Activated CD8-positive, alpha-beta memory T cell treated with anti-CD3 and anti-CD28 coated beads, Interleukin-2, amount 10 ng/mL, durations not matched to agents 7 days and 5 days (primary cell): Measurements from ENCODE around the gene HIPK1. TPM values are rescaled to one million over a fixed set of nuclear protein-coding genes. Genes with fewer than 3 reads are reported as not detected.

Experiments used
- ATAC-seq: fragments of 150-1000 bp; cut with Tn5 transposase; one replicate; pipeline ENCODE4 v1.10.0; 2021; ENCODE audit warnings: moderate library complexity
- CTCF ChIA-PET: fragments of 350-600 bp; sonication (Branson Sonifier 250); formaldehyde crosslinking; loops from one replicate; lab custom pipeline; 2021; ENCODE audit warnings: antibody characterized with exemption; lab: Charles Lee
- DNase-seq: peaks from one replicate; pipeline ENCODE4 v3.0.0-alpha.2; 2020
- H3K27ac Mint-ChIP-seq: one replicate; pipeline ENCODE4 v1.8.0; 2021; ENCODE audit warnings: mild to moderate bottlenecking, mixed read lengths
- H3K27me3 Mint-ChIP-seq: one replicate; pipeline ENCODE4 v1.8.0; 2021; ENCODE audit warnings: mixed read lengths
- H3K36me3 Mint-ChIP-seq: one replicate; pipeline ENCODE4 v1.8.0; 2021; ENCODE audit warnings: mild to moderate bottlenecking, mixed read lengths
- H3K4me1 Mint-ChIP-seq: one replicate; pipeline ENCODE4 v1.8.0; 2021; ENCODE audit warnings: mixed read lengths
- H3K4me3 Mint-ChIP-seq: one replicate; pipeline ENCODE4 v1.8.0; 2021; ENCODE audit warnings: mild to moderate bottlenecking, moderate library complexity, mixed read lengths
- H3K9me3 Mint-ChIP-seq: one replicate; pipeline ENCODE4 v1.8.0; 2022; ENCODE audit warnings: low read depth, mixed read lengths
- total RNA-seq, 2 experiments: library from RNA; stranded (reverse); gene quantifications; one replicate each; pipeline ENCODE4 v1.2.3, GENCODE V29; 2021

HIPK1 gene
- total RNA-seq, 2 experiments from 2014 or later, result 90.4 to 97.9 TPM

GRCh38 chr1:113899111-113899510 is 30.0 kb upstream of the HIPK1 start:
- no peaks in the 10 kb centered on the region for H3K27me3 Mint-ChIP-seq
- H3K27ac Mint-ChIP-seq, result no peak overlapping the region
- H3K9me3 Mint-ChIP-seq, result no peaks in the 10 kb centered on the region
- no peak overlapping the region for H3K4me3 Mint-ChIP-seq
- ATAC-seq (no peak), DNase-seq (no peak)
- peaks cover 79% of the 10 kb centered on the region for H3K36me3 Mint-ChIP-seq
- H3K4me1 Mint-ChIP-seq, result peaks cover 55% of the 10 kb centered on the region
- CTCF ChIA-PET, result interaction anchor here (1.0 kb wide), 2 partner anchors 29 to 40 kb away, joined by 3 read pairs; no protein-coding TSS in a partner anchor

- no peak for DNase-seq
- no peak for ATAC-seq
- CTCF ChIA-PET, result interaction anchor here (1.1 to 6.2 kb wide), 3 partner anchors 31 to 66 kb away, joined by 3 to 50 read pairs (median 12); no protein-coding TSS in a partner anchor
- no peaks in the 10 kb centered on the region for H3K27me3 Mint-ChIP-seq
- peak overlapping the region; percentile 84 for H3K27ac Mint-ChIP-seq
- H3K9me3 Mint-ChIP-seq, result no peaks in the 10 kb centered on the region
- peaks cover 64% of the 10 kb centered on the region for H3K36me3 Mint-ChIP-seq
- peak overlapping the region; percentile 25 for H3K4me3 Mint-ChIP-seq
- H3K4me1 Mint-ChIP-seq, result peaks cover 59% of the 10 kb centered on the region
Measured at GRCh38 chr1:113901191-113901590, 27.9 kb upstream of the HIPK1 start.

- DNase-seq (no peak), ATAC-seq (no peak)
- Mint-ChIP-seq H3K27ac (peak overlapping the region; percentile 89), H3K4me3 (peak overlapping the region; percentile 97), H3K4me1 (peaks cover 66% of the 10 kb centered on the region), H3K9me3 (no peaks in the 10 kb centered on the region), H3K27me3 (no peaks in the 10 kb centered on the region), H3K36me3 (peaks cover 57% of the 10 kb centered on the region)
- CTCF ChIA-PET, result interaction anchor here (0.8 to 6.3 kb wide), 16 partner anchors 19 to 1188 kb away, joined by 3 to 60 read pairs (median 4); partner anchors contain the start of genes HIPK1 and PPM1J
Measured at GRCh38 chr1:113903501-113904292, 25.4 kb upstream of the HIPK1 start.

- peak overlapping the region; percentile 97 for H3K4me3 Mint-ChIP-seq
- no peaks in the 10 kb centered on the region for H3K9me3 Mint-ChIP-seq
- CTCF ChIA-PET, result interaction anchor here (0.8 to 6.3 kb wide), 15 partner anchors 20 to 1189 kb away, joined by 3 to 60 read pairs (median 5); partner anchors contain the start of genes HIPK1 and PPM1J
- H3K4me1 Mint-ChIP-seq, result peaks cover 65% of the 10 kb centered on the region
- H3K36me3 Mint-ChIP-seq, result peaks cover 55% of the 10 kb centered on the region
- H3K27me3 Mint-ChIP-seq, result no peaks in the 10 kb centered on the region
- DNase-seq (no peak), ATAC-seq (no peak)
- H3K27ac Mint-ChIP-seq, result peak overlapping the region; percentile 89
Measured at GRCh38 chr1:113904293-113904673, 24.8 kb upstream of the HIPK1 start.

- H3K27me3 Mint-ChIP-seq, result no peaks in the 10 kb centered on the region
- peaks cover 54% of the 10 kb centered on the region for H3K36me3 Mint-ChIP-seq
- peak within 1 kb of the TSS; percentile 97 for H3K4me3 Mint-ChIP-seq
- H3K9me3 Mint-ChIP-seq, result no peaks in the 10 kb centered on the region
- H3K27ac Mint-ChIP-seq, result peak within 1 kb of the TSS; percentile 89
- CTCF ChIA-PET, result interaction anchor here (0.9 to 6.3 kb wide), 13 partner anchors 20 to 1189 kb away, joined by 3 to 60 read pairs (median 8); partner anchors contain the start of genes HIPK1 and PPM1J
- peaks cover 60% of the 10 kb centered on the region for H3K4me1 Mint-ChIP-seq
- DNase-seq (peak; percentile 100), ATAC-seq (peak; percentile 92)
Measured at GRCh38 chr1:113904674-113905434, 24.3 kb upstream of the HIPK1 start, which contains the start of the genes AP4B1 and DCLRE1B. TSS of gene AP4B1 (minus strand) at chr1:113904799. CDS start at chr1:113904717, 82 bp downstream. TSS of gene DCLRE1B (plus strand) at chr1:113905326. CDS start at chr1:113905587, 261 bp downstream.

- H3K4me3 Mint-ChIP-seq, result peak overlapping the region; percentile 97
- CTCF ChIA-PET, result interaction anchor here (0.8 to 6.3 kb wide), 7 partner anchors 22 to 73 kb away, joined by 3 to 60 read pairs (median 6); partner anchors contain the start of gene HIPK1
- DNase-seq (peak; percentile 67), ATAC-seq (peak; percentile 3)
- H3K4me1 Mint-ChIP-seq, result peaks cover 55% of the 10 kb centered on the region
- peak overlapping the region; percentile 89 for H3K27ac Mint-ChIP-seq
- H3K36me3 Mint-ChIP-seq, result peaks cover 53% of the 10 kb centered on the region
- no peaks in the 10 kb centered on the region for H3K27me3 Mint-ChIP-seq
- no peaks in the 10 kb centered on the region for H3K9me3 Mint-ChIP-seq
Measured at GRCh38 chr1:113905435-113905861, 23.7 kb upstream of the HIPK1 start.

- H3K27ac Mint-ChIP-seq, result no peak overlapping the region
- H3K4me3 Mint-ChIP-seq, result no peak overlapping the region
- ATAC-seq (no peak), DNase-seq (no peak)
- CTCF ChIA-PET, result interaction anchor here (0.8 to 0.9 kb wide), 2 partner anchors 15 to 18 kb away, joined by 3 read pairs; no protein-coding TSS in a partner anchor
- H3K27me3 Mint-ChIP-seq, result no peaks in the 10 kb centered on the region
- H3K4me1 Mint-ChIP-seq, result peaks cover 16% of the 10 kb centered on the region
- peaks cover 46% of the 10 kb centered on the region for H3K36me3 Mint-ChIP-seq
- no peaks in the 10 kb centered on the region for H3K9me3 Mint-ChIP-seq
Measured at GRCh38 chr1:113912594-113913311, 16.4 kb upstream of the HIPK1 start.

GRCh38 chr1:113913312-113913668 is 15.8 kb upstream of the HIPK1 start:
- Mint-ChIP-seq H3K27ac (no peak overlapping the region), H3K4me3 (no peak overlapping the region), H3K27me3 (no peaks in the 10 kb centered on the region), H3K9me3 (no peaks in the 10 kb centered on the region), H3K4me1 (peaks cover 15% of the 10 kb centered on the region), H3K36me3 (peaks cover 41% of the 10 kb centered on the region)
- DNase-seq (no peak), ATAC-seq (no peak)
- CTCF ChIA-PET, result interaction anchor here (0.8 to 0.9 kb wide), 2 partner anchors 14 to 17 kb away, joined by 3 read pairs; no protein-coding TSS in a partner anchor

- Mint-ChIP-seq H3K36me3 (peaks cover 35% of the 10 kb centered on the region), H3K27me3 (no peaks in the 10 kb centered on the region), H3K4me3 (no peak overlapping the region), H3K9me3 (no peaks in the 10 kb centered on the region), H3K4me1 (peaks cover 10% of the 10 kb centered on the region), H3K27ac (no peak overlapping the region)
- no peak for ATAC-seq
- CTCF ChIA-PET, result interaction anchor here (0.8 kb wide), 1 partner anchor 14 kb away, joined by 3 read pairs; no protein-coding TSS in a partner anchor
- DNase-seq, result no peak
Measured at GRCh38 chr1:113913887-113914664, 15.0 kb upstream of the HIPK1 start.

- no peaks in the 10 kb centered on the region for H3K9me3 Mint-ChIP-seq
- ATAC-seq (no peak), DNase-seq (no peak)
- CTCF ChIA-PET, result no interaction called here
- no peak overlapping the region for H3K27ac Mint-ChIP-seq
- no peak overlapping the region for H3K4me3 Mint-ChIP-seq
- peaks cover 15% of the 10 kb centered on the region for H3K36me3 Mint-ChIP-seq
- peaks cover 5% of the 10 kb centered on the region for H3K4me1 Mint-ChIP-seq
- no peaks in the 10 kb centered on the region for H3K27me3 Mint-ChIP-seq
Measured at GRCh38 chr1:113916974-113917373, 12.2 kb upstream of the HIPK1 start.

- Mint-ChIP-seq H3K27ac (no peak overlapping the region), H3K36me3 (peaks cover 13% of the 10 kb centered on the region), H3K9me3 (no peaks in the 10 kb centered on the region), H3K4me1 (peaks cover 4% of the 10 kb centered on the region), H3K4me3 (no peak overlapping the region), H3K27me3 (no peaks in the 10 kb centered on the region)
- DNase-seq (no peak), ATAC-seq (peak; percentile 30)
- CTCF ChIA-PET, result interaction anchor here (1.4 kb wide), 1 partner anchor 12 kb away, joined by 3 read pairs; the partner anchor contains the start of gene HIPK1
Measured at GRCh38 chr1:113917400-113918082, 11.6 kb upstream of the HIPK1 start.
